A549 (cell line): Measurements from ENCODE around the gene ENTPD2. TPM values are rescaled to one million over a fixed set of nuclear protein-coding genes. Genes with fewer than 3 reads are reported as not detected.

Experiments used
- ATAC-seq, 2 experiments: fragments of 200-7000 bp in 1 of 2; fragments of >200 bp in 1 of 2; cut with Nextera tagmentation in 1 of 2; cut with Tn5 transposase in 1 of 2; 3 replicates each; pipeline versions ENCODE4 v1.8.0 to v1.9.1; 2018 to 2020; ENCODE audit warnings: mild to moderate bottlenecking in 1 of 2, moderate library complexity in 1 of 2
- CTCF ChIA-PET: fragments of 300-600 bp; sonication (Branson Sonifier 250); formaldehyde crosslinking; extraction: SDS; loops from one replicate; lab custom pipeline; 2021; ENCODE audit warnings: antibody characterized with exemption, inconsistent platforms; lab: Yijun Ruan, JAX
- POLR2A ChIA-PET: fragments of 350-600 bp; formaldehyde crosslinking; extraction: SDS; loops from one replicate; lab custom pipeline; 2021; ENCODE audit warnings: antibody characterized with exemption, inconsistent platforms; lab: Yijun Ruan, JAX
- DNase-seq, 2 experiments: peaks; one replicate each; pipeline versions ENCODE4 v3.0.0 to v3.0.0-alpha.2; 2011 to 2016; ENCODE audit warnings: low read depth in 1 of 2, low spot score in 1 of 2
- FAIRE-seq: peaks from 2 replicates; lab custom pipeline; 2011; peaks lifted over from hg19 to GRCh38; lab: Jason Lieb, UNC
- H3K27ac ChIP-seq, 2 experiments: fragments of >200 bp; sonication (Bioruptor Twin); formaldehyde crosslinking; 3 replicates each; pipeline ENCODE4 v1.5.1; 2016 to 2017
- H3K4me1 ChIP-seq: fragments of >200 bp; sonication (Bioruptor Twin); formaldehyde crosslinking; 3 replicates; pipeline ENCODE4 v1.6.1; 2016
- H3K4me2 ChIP-seq: fragments of >200 bp; sonication (Bioruptor Twin); formaldehyde crosslinking; 3 replicates; pipeline ENCODE4 v1.6.1; 2016
- H3K4me3 ChIP-seq: fragments of >200 bp; sonication (Bioruptor Twin); formaldehyde crosslinking; 3 replicates; pipeline ENCODE4 v1.5.1; 2016
- H3K9me3 ChIP-seq: fragments of >200 bp; sonication (Bioruptor Twin); formaldehyde crosslinking; 3 replicates; pipeline ENCODE4 v1.6.1; 2016
- CEBPB ChIP-seq, 2 experiments: fragments of >200 bp in 1 of 2; sonication (Bioruptor Twin) in 1 of 2; formaldehyde crosslinking in 1 of 2; IDR thresholded peaks; 2 replicates each; pipeline ENCODE4 v1.6.1; 2012 to 2016
- CTCF ChIP-seq: fragments of >200 bp; sonication (Bioruptor Twin); formaldehyde crosslinking; IDR thresholded peaks from 3 replicates; pipeline ENCODE4 v1.5.1; 2016
- E2F6 ChIP-seq: IDR thresholded peaks from 2 replicates; pipeline ENCODE4 v1.6.1; 2012; ENCODE audit warnings: low read depth, borderline replicate concordance
- FOXS1 ChIP-seq: fragments of 250-450 bp; sonication (Bioruptor Pico); IDR thresholded peaks from 2 replicates; pipeline ENCODE4 v1.5.0; 2020; ENCODE audit warnings: mild to moderate bottlenecking, moderate library complexity
- HOXA7 ChIP-seq: fragments of 250-450 bp; sonication (Bioruptor Pico); IDR thresholded peaks from 2 replicates; pipeline ENCODE4 v1.5.0; 2020; ENCODE audit warnings: mild to moderate bottlenecking, moderate library complexity
- KDM1A ChIP-seq: fragments of 200-600 bp; sonication (generic); IDR thresholded peaks from 2 replicates; pipeline ENCODE4 v1.6.1; 2016; ENCODE audit warnings: low read depth, mild to moderate bottlenecking
- MAFK ChIP-seq: fragments of 450-650 bp; IDR thresholded peaks from 2 replicates; pipeline ENCODE4 v1.6.1; 2014; ENCODE audit not compliant: partially characterized antibody
- MAX ChIP-seq: IDR thresholded peaks from 2 replicates; pipeline ENCODE4 v1.6.1; 2012
- NPAS2 ChIP-seq: fragments of 250-450 bp; sonication (Bioruptor Pico); IDR thresholded peaks from 2 replicates; pipeline ENCODE4 v1.8.0; 2022; ENCODE audit warnings: mild to moderate bottlenecking, moderate library complexity, borderline replicate concordance
- PBX3 ChIP-seq: IDR thresholded peaks from 2 replicates; pipeline ENCODE4 v1.6.1; 2012
- RAD21 ChIP-seq, 2 experiments: fragments of >200 bp in 1 of 2; sonication (Bioruptor Twin) in 1 of 2; formaldehyde crosslinking in 1 of 2; IDR thresholded peaks in 1 of 2; conservative IDR thresholded peaks in 1 of 2; 2 replicates in 1 of 2; 3 replicates in 1 of 2; pipeline ENCODE4 v1.6.1; 2012 to 2018; ENCODE audit warnings: inconsistent platforms in 1 of 2
- RARB ChIP-seq: fragments of 250-450 bp; sonication (Bioruptor Pico); IDR thresholded peaks from 2 replicates; pipeline ENCODE4 v1.8.0; 2021; ENCODE audit warnings: mild to moderate bottlenecking, moderate library complexity
- RCOR1 ChIP-seq: fragments of 150-350 bp; IDR thresholded peaks from 2 replicates; pipeline ENCODE4 v1.6.1; 2014; ENCODE audit warnings: antibody characterized with exemption, low read length, low read depth
- REST ChIP-seq: fragments of 200-600 bp; sonication (generic); IDR thresholded peaks from 2 replicates; pipeline ENCODE4 v1.6.1; 2016; ENCODE audit warnings: antibody characterized with exemption, mild to moderate bottlenecking, moderate library complexity
- SREBF2 ChIP-seq: fragments of 450-650 bp; IDR thresholded peaks from 2 replicates; pipeline ENCODE4 v1.6.1; 2014; ENCODE audit warnings: mild to moderate bottlenecking, moderate library complexity
- ZC3H11A ChIP-seq: fragments of 450-650 bp; IDR thresholded peaks from 2 replicates; pipeline ENCODE4 v1.6.1; 2014; ENCODE audit warnings: antibody characterized with exemption, mild to moderate bottlenecking
- ZNF302 ChIP-seq: fragments of 250-450 bp; sonication (Bioruptor Pico); IDR thresholded peaks from 2 replicates; pipeline ENCODE4 v1.9.0; 2021; ENCODE audit warnings: inconsistent platforms, mild to moderate bottlenecking, moderate library complexity
- ZSCAN20 ChIP-seq: fragments of 250-450 bp; sonication (Bioruptor Pico); IDR thresholded peaks from 2 replicates; pipeline ENCODE4 v1.8.0; 2022; ENCODE audit warnings: mild to moderate bottlenecking, moderate library complexity
- WGBS: methylation state at CpG from one replicate; pipeline ENCODE4 v1.1.6; 2017; ENCODE audit errors: missing lambda C conversion rate; 5-methylcytosine and 5-hydroxymethylcytosine counted together
- polyA plus RNA-seq, 4 experiments: library from polyadenylated mRNA; depleted of rRNA in 3 of 4; stranded (reverse); fragments of >200 nt; fragmentation: RNase III in 1 of 4; extraction: RNeasy Plus Mini Kit Qiagen cat#74134 plus additional on column Dnase treatment in 1 of 4; gene quantifications; 2 replicates in 3 of 4; 3 replicates in 1 of 4; pipeline ENCODE4 v1.2.3, GENCODE V29; 2011 to 2017

ENTPD2 gene
- polyA plus RNA-seq, 2 of the 4 experiments (the other 2 are of a cell fraction) = 0.75 to 1.2 TPM

GRCh38 chr9:137025517-137025966 is 28.3 kb downstream of the ENTPD2 start:
- WGBS = no CpG with 5 or more reads among the region's 21 CpGs
- FAIRE-seq (no peak), DNase-seq (no peak), ATAC-seq (no peak)
- ChIA-PET POLR2A (no interaction called here), CTCF (interaction anchor here (0.6 to 20.4 kb wide), 16 partner anchors 12 to 259 kb away, joined by 3 to 282 read pairs (median 4); partner anchors contain the start of genes C8G, CCDC183, FBXW5 and LCN12)
- H3K27ac ChIP-seq = no peak overlapping the region
- H3K4me2 ChIP-seq = no peak overlapping the region
- H3K4me3 ChIP-seq = no peak overlapping the region
- H3K4me1 ChIP-seq = peaks cover 30% of the 10 kb centered on the region
- TF ChIP-seq ZNF302 (CRISPR knock-in tag) = no peak
- TF ChIP-seq ZSCAN20 = no peak
- H3K9me3 ChIP-seq = no peaks in the 10 kb centered on the region

- ATAC-seq (no peak), FAIRE-seq (no peak), DNase-seq (no peak)
- H3K27ac ChIP-seq = 0 out of 6 replicates have a peak overlapping the region, but pooled peaks of 1 of the 2 experiments have one; percentile 17
- no peak overlapping the region for H3K4me2 ChIP-seq
- no peak overlapping the region for H3K4me3 ChIP-seq
- TF ChIP-seq ZSCAN20 (no peak), KDM1A (no peak), E2F6 (no peak), ZC3H11A (no peak)
- WGBS = 81% methylated on average over 11 of the region's 15 CpGs
- no peaks in the 10 kb centered on the region for H3K9me3 ChIP-seq
- CTCF ChIA-PET = interaction anchor here (12.3 to 20.4 kb wide), 3 partner anchors 14 to 75 kb away, joined by 169 to 282 read pairs (median 207); partner anchors contain the start of genes C8G, FBXW5, LCN12 and SAPCD2
- POLR2A ChIA-PET = no interaction called here
- H3K4me1 ChIP-seq = peaks cover 22% of the 10 kb centered on the region
These were observed 30.3 kb downstream of the ENTPD2 start for GRCh38 chr9:137023583-137023991.

- 87% methylated on average over 7 of the region's 7 CpGs for WGBS
- no peak overlapping the region for H3K4me3 ChIP-seq
- no peak overlapping the region for H3K4me2 ChIP-seq
- no peaks in the 10 kb centered on the region for H3K9me3 ChIP-seq
- ChIA-PET CTCF (interaction anchor here (1.1 to 20.4 kb wide), 5 partner anchors 12 to 74 kb away, joined by 3 to 282 read pairs (median 169); partner anchors contain the start of genes C8G, FBXW5, LCN12 and NPDC1), POLR2A (no interaction called here)
- FAIRE-seq = no peak
- H3K27ac ChIP-seq = 0 out of 6 replicates have a peak overlapping the region, but pooled peaks of 1 of the 2 experiments have one; percentile 17
- no peak for TF ChIP-seq NPAS2 (CRISPR knock-in tag)
- TF ChIP-seq CEBPB (IDR thresholded peaks at IDR 0.05) = no peak
- TF ChIP-seq REST = no peak
- no peak for TF ChIP-seq HOXA7
- no peak for TF ChIP-seq FOXS1 (CRISPR knock-in tag)
- TF ChIP-seq RARB (CRISPR knock-in tag) = no peak
- TF ChIP-seq CTCF = no peak
- no peak for TF ChIP-seq PBX3
- TF ChIP-seq RAD21 (conservative IDR thresholded peaks at IDR 0.05 in 1 of 2, IDR thresholded peaks at IDR 0.05 in 1 of 2) = no peak
- no peak for TF ChIP-seq SREBF2
- no peak for TF ChIP-seq RCOR1
- no peak for TF ChIP-seq ZNF302 (CRISPR knock-in tag)
- TF ChIP-seq MAX = no peak
- no peak for TF ChIP-seq MAFK
- peaks cover 20% of the 10 kb centered on the region for H3K4me1 ChIP-seq
- no peak for DNase-seq
- no peak for ATAC-seq
These were observed 30.7 kb downstream of the ENTPD2 start for GRCh38 chr9:137023157-137023556.
